Measurements from ENCODE around the gene NFATC3.

The NFATC3 gene

DNA sequence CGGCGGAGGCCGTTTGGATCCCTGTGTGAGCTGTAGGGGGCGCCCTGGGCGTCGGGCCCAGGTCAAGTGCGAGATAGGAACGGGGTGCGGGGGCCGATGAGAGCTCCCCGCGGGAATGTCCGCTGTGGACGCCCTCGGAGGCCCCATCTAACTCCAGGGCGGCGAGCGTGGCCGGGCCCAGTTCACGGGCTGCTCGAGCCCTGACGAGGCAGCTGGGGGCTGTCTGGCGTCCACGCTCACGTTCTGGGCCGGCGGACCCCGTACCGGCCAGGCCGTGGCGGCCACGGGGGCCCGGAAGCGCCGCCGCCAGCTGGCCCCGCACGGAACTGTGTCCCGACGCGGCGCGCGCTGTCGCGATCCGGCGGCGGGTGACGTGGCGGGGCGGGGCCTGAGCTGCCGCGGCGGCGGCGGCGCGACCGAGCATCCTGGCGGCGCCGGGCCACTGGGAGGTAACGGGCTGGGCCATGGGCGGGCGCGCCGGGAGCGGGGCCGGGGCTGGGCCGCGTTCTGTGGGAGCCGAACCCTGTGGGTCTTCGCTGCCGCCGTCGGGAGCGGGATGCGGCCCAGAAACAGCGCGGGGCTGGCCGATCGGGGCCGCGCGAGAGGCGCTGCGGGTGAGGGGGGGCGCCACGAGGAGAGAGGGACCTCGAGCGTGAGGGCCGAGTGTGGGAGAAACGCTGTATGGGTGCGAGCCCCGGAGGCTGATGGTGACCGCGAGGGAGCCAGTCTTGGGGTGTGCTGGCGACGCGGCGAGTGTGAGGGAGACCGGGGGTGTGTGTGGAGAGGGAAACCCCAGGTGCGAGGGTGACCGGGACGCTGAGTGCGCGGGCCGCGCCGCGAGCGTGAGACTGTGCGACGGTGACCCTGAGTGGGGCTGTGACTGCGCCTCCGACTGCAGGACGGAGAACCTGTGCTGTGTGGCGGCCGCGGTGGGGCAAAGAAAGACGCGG lies 179.2 kb downstream of the NFATC3 start, which contains the start of gene SLC7A6:
Gene SLC7A6, plus strand, starts transcription at position 399 of the 950 bp plus-strand sequence. CDS start 10,201 bp downstream, outside the sequence.
- no peaks in the 10 kb centered on the region for H3K27me3 Mint-ChIP-seq
- peak within 1 kb of the TSS; percentile 98 for H3K27ac Mint-ChIP-seq
- H3K9me3 Mint-ChIP-seq, result no peaks in the 10 kb centered on the region
- ATAC-seq (replicated peaks) (peak; percentile 76 to 81), DNase-seq (peak; percentile 86)
- H3K4me3 Mint-ChIP-seq, result peak within 1 kb of the TSS; percentile 92 to 99
- H3K4me1 Mint-ChIP-seq, result peaks cover 37 to 62% of the 10 kb centered on the region in 2 donors
- peaks cover 14 to 15% of the 10 kb centered on the region in 2 donors for H3K36me3 Mint-ChIP-seq

DNA sequence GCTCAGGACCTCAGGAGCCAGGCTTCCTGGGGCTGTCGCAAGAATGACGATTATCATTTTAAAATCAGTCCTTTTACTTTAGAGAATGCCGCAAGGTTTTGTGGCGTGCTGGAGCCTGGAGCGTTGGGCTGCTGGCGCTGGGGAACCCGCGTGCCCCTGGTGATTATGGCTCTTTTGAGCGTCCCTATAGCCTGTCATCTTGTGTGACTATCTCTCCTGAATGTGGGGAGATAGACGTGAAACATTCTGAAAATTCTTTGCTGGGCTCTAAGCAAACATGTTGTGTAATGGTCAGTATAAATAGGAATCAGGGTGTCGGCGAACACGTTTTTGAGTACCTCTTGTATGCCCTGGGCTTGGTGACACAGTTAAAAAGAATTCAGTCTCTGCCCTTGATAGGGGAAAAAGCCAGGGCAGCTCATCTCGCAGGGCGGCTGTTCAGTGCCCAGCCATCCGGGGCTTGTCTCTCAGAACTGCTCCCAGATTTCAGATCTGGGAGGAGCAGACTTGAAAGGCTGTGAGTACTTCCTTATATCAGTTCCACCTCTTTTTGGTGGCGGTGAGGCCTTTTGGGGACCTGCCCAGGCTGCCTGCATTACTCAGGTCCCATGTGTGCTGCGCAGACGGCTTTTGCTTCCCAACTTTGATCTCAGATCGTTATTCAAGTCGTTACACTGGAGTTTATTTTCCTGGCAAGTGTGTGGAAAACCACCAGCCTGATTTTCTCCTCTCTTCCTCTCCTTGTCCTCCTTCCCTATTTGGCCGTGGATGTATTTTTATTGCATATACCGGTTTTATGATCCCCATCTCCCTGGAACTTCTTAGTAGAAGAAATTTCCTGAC lies 180.1 kb downstream of the NFATC3 start:
- peaks cover 15 to 17% of the 10 kb centered on the region in 2 donors for H3K36me3 Mint-ChIP-seq

DNA sequence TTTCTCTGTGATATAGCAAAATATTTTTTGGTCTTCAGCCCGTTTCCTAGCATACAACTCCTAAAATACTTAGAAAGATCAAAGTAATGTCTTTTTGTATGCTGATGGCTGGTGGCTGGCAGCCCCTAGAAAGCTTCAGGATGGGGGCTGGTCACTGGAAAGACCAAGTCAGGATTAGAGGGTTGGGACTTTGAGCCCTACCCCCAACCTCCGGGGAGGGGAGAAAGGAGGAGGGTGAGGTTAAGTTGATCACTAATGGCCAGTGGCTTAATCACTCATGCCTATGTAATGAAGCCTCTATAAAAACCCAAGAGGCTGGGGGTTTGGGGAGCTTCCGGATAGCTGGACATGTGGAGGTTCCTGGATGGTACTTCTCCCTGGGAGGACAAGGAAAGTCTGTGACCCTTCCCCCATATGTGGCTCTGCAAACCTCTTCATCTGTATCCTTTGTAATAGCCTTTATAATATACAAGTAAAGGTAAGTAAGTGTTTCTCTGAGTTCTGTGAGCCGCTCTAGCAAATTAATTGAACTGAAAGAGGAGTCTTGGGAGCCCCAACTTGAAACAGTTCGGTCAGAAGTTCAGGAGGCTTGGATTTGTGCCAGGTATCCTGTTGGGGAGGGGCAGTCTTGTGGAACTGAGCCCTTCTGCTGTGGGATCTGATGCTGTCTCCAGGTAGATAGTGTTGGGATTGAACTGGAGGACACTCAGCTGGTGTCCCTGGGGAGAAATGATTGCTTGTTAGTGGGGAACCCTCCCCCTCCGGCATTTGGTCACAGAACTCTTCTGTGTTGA lies 182.6 kb downstream of the NFATC3 start:
- Mint-ChIP-seq H3K9me3 (no peaks in the 10 kb centered on the region), H3K36me3 (peaks cover 25 to 29% of the 10 kb centered on the region in 2 donors), H3K27ac (peak overlapping the region; percentile 76), H3K4me1 (peaks cover 47 to 75% of the 10 kb centered on the region in 2 donors), H3K4me3 (no peak overlapping the region), H3K27me3 (no peaks in the 10 kb centered on the region)
- DNase-seq, result no peak
- ATAC-seq (replicated peaks), result no peak

More for the DNA sequence above, 180.1 kb downstream of the NFATC3 start:
- DNase-seq (peak; percentile 23), ATAC-seq (replicated peaks) (peak; percentile 14 to 17)
- Mint-ChIP-seq H3K9me3 (no peaks in the 10 kb centered on the region), H3K27ac (peak overlapping the region; percentile 98), H3K27me3 (no peaks in the 10 kb centered on the region), H3K4me3 (peak overlapping the region; percentile 92 to 99), H3K4me1 (peaks cover 44 to 69% of the 10 kb centered on the region in 2 donors)

DNA sequence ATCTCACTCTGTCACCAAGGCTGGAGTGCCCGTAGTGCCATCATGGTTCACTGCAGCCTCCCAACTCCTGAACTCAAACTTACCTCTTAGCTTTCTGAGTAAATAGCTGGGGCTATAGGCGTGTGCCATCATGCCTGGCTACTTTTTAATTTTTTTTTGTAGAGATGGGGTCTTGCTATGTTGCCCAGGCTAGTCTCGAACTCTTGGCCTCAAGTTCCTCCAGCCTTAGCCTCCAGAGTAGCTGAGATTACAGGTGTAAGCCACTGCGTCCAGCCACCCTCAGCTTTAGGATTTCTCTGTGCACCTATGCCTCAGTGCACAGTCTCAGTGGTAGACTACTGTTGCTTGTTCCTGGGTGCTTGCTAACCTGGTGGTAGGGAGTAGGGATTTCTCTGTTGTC lies 184.6 kb downstream of the NFATC3 start:
- DNase-seq (no peak), ATAC-seq (replicated peaks) (peak in 1 of 2 donors; percentile 31)
- no peaks in the 10 kb centered on the region for H3K9me3 Mint-ChIP-seq
- peak overlapping the region; percentile 74 for H3K27ac Mint-ChIP-seq
- peaks cover 55 to 83% of the 10 kb centered on the region in 2 donors for H3K4me1 Mint-ChIP-seq
- H3K36me3 Mint-ChIP-seq, result peaks cover 40 to 48% of the 10 kb centered on the region in 2 donors
- no peaks in the 10 kb centered on the region for H3K27me3 Mint-ChIP-seq
- peak overlapping the region in 1 of 2 donors; percentile 51 for H3K4me3 Mint-ChIP-seq

DNA sequence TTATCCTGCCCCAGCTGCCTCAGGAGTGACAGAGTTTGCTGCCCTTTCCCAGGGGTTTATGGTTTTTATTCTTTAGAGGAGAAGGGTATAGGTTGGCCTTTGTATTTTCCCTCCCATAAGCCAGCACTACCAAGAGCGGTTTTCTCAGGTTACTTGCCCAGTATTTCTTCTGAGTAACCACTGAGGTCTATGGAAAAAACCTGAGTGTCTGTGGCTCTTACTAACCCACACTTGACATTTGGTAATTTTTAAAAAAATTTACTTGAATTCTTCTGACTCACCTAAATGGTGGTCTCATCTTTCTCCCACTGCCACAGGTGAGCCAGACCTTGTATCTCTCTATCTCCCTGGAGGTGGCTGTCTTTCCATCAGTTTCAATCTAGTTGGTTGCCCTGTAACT lies 185.2 kb downstream of the NFATC3 start:
- peaks cover 39 to 49% of the 10 kb centered on the region in 2 donors for H3K36me3 Mint-ChIP-seq
- peak; percentile 67 to 71 for ATAC-seq (replicated peaks)
- peak overlapping the region; percentile 59 for H3K27ac Mint-ChIP-seq
- no peaks in the 10 kb centered on the region for H3K27me3 Mint-ChIP-seq
- no peaks in the 10 kb centered on the region for H3K9me3 Mint-ChIP-seq
- H3K4me1 Mint-ChIP-seq, result peaks cover 52 to 87% of the 10 kb centered on the region in 2 donors
- peak overlapping the region in 1 of 2 donors; percentile 51 for H3K4me3 Mint-ChIP-seq
- no peak for DNase-seq

DNA sequence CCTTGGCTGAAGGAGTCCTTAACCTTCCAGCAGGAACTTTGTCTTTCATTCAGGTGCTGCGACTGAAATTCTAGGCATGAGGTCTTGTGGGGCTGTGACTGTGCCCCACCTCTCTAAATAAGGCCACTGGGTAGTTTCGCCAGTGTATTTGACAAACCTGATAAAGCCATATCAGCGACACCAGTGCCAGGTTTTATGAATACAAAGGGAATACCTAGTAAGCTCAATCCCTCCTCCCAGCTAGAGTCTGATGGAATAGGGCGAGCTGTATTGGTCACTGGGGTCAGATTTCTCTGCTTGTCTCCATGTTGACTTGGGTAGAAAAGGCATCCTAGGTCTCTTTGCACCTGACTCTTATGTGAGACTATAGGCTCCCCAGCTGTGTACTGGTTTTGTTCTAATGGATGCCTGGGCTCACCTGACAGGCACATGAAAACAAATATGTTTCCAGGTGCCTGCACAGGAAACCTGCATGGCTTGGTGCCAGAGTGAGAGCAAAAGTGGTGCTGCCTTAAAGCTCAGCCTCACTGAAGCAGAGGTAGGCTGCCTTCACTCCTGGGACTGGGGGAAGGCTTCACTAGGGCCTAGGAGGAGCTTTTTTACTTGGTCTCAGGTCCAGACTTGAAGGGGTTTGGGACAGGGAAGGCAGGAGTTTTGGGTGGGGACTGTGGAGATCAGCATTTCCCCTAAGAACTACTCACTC lies 187.5 kb downstream of the NFATC3 start:
- Mint-ChIP-seq H3K4me3 (no peak overlapping the region), H3K27me3 (no peaks in the 10 kb centered on the region), H3K27ac (no peak overlapping the region), H3K36me3 (peaks cover 39 to 45% of the 10 kb centered on the region in 2 donors), H3K4me1 (peaks cover 50 to 80% of the 10 kb centered on the region in 2 donors), H3K9me3 (no peaks in the 10 kb centered on the region)
- ATAC-seq (replicated peaks) (no peak), DNase-seq (no peak)

DNA sequence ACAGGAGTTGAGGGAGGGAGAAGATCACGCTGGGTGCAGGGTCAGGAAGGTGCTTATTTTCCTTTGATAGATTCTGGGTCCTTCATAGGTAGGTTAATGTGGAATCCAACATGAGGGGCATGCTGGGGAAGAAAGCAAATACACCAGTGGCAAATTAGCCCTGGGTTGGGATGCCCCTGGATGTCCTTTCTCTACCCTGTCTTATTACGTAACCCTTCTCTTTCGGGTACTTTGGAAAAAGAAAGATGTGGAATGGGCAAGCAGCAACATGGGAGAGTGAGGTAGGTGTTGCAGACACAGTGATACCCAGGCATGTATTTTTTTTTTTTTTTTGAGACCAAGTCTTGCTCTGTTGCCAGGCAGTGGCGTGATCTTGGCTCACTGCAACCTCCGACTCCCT lies 188.3 kb downstream of the NFATC3 start:
- Mint-ChIP-seq H3K27ac (no peak overlapping the region), H3K36me3 (peaks cover 39 to 45% of the 10 kb centered on the region in 2 donors), H3K4me3 (peak overlapping the region in 1 of 2 donors; percentile 15), H3K27me3 (no peaks in the 10 kb centered on the region), H3K4me1 (peaks cover 47 to 73% of the 10 kb centered on the region in 2 donors), H3K9me3 (no peaks in the 10 kb centered on the region)
- DNase-seq (no peak), ATAC-seq (replicated peaks) (no peak)

DNA sequence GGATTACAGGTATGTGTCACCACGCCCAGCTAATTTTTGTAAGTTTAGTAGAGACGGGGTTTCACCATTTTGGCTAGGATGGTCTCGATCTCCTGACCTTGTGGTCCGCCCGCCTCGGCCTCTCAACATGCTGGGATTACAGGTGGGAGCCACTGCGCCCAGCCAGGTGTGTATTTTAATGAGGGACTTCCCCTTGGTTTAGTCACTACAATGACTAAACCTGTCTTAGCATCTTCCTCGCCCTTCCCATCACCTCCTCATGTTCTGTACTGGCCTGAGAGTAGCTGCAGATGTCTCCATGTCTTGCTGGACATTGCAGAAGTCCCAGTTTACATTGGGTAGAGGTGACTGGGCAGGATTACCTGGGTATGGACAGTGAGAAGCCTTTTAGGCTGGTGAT lies 188.7 kb downstream of the NFATC3 start:
- H3K4me3 Mint-ChIP-seq, result peak overlapping the region in 1 of 2 donors; percentile 25
- no peaks in the 10 kb centered on the region for H3K27me3 Mint-ChIP-seq
- H3K27ac Mint-ChIP-seq, result peak overlapping the region; percentile 66
- ATAC-seq (replicated peaks) (no peak), DNase-seq (no peak)
- peaks cover 47 to 73% of the 10 kb centered on the region in 2 donors for H3K4me1 Mint-ChIP-seq
- no peaks in the 10 kb centered on the region for H3K9me3 Mint-ChIP-seq
- H3K36me3 Mint-ChIP-seq, result peaks cover 39 to 45% of the 10 kb centered on the region in 2 donors

DNA sequence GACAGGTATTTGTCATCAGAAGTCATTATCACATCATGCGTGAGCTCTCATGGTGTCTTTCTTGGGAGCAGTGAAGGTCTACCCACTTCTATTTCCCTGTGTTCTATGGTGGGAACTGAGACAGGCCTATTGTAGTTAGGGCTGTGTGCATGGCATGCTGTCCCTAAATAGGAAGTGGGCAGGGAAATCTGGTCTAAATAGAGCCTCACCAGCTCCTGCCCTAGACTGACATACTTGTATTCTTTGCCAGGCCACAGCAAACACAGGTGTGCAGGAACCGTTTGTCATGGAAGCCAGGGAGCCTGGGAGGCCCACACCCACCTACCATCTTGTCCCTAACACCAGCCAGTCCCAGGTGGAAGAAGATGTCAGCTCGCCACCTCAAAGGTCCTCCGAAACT lies 189.3 kb downstream of the NFATC3 start:
- DNase-seq, result no peak
- Mint-ChIP-seq H3K36me3 (peaks cover 35 to 43% of the 10 kb centered on the region in 2 donors), H3K9me3 (no peaks in the 10 kb centered on the region), H3K27ac (peak overlapping the region; percentile 66), H3K4me3 (no peak overlapping the region), H3K27me3 (no peaks in the 10 kb centered on the region), H3K4me1 (peaks cover 42 to 67% of the 10 kb centered on the region in 2 donors)
- no peak for ATAC-seq (replicated peaks)

DNA sequence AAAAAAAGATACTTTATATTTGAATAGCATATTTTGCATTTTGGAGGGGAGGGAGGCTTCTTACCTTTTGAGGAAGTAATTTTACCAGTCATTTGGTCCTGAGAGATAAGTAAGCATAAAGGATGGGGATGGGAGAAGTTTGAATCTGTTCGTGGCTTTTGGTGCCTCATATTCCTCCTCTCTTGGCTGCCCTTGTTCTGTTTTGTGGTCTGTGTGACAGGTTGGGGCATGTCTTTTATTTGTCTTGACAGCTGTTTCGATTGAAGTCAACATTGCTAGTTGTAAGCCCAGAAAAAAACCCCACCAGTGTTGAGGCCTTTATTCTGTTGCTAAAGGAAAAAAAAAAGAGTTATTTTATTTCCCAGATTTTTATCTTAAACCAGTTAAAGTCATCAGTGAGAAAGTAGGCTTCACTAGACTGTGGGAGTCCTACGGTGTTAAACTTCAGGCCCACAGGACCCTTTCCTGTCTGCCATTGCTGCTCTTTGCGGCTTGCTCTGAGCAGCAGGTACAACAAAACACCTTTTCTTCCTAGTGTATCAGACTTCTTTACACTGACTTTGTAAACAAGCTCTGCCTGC lies 190.5 kb downstream of the NFATC3 start:
- H3K9me3 Mint-ChIP-seq, result no peaks in the 10 kb centered on the region
- H3K27me3 Mint-ChIP-seq, result no peaks in the 10 kb centered on the region
- H3K4me3 Mint-ChIP-seq, result peak overlapping the region in 1 of 2 donors; percentile 63
- H3K4me1 Mint-ChIP-seq, result peaks cover 35 to 60% of the 10 kb centered on the region in 2 donors
- ATAC-seq (replicated peaks), result peak; percentile 99
- H3K36me3 Mint-ChIP-seq, result peaks cover 38 to 43% of the 10 kb centered on the region in 2 donors
- peak overlapping the region; percentile 65 for H3K27ac Mint-ChIP-seq
- DNase-seq, result peak; percentile 54

DNA sequence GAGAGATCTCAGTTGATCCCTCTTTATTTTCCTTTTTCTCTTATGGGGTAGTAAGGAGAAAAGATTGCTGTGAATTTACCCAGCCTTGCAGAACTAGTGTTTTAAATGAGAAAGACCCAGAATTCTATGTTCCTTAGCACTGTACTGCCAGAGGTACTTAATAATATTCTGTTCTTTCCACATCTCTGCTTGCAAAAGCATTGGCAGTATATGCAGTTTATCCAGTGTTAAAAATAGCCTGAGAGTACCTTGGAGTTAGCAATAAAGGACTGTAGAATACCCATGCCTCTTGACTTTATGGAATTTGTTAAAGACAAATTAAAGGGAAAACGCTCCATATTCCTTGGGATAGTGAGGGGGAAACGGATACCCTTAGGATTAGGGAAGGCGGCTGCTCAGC lies 191.1 kb downstream of the NFATC3 start:
- H3K4me3 Mint-ChIP-seq, result peak overlapping the region in 1 of 2 donors; percentile 63
- peaks cover 41 to 45% of the 10 kb centered on the region in 2 donors for H3K36me3 Mint-ChIP-seq
- DNase-seq, result no peak
- peak overlapping the region; percentile 37 for H3K27ac Mint-ChIP-seq
- ATAC-seq (replicated peaks), result no peak
- H3K9me3 Mint-ChIP-seq, result no peaks in the 10 kb centered on the region
- no peaks in the 10 kb centered on the region for H3K27me3 Mint-ChIP-seq
- peaks cover 37 to 60% of the 10 kb centered on the region in 2 donors for H3K4me1 Mint-ChIP-seq
